HG03025 (cell line): ENCODE measurements around the gene JAKMIP1.
"Not testable (repeated sequence)": the region's sequence is repeated elsewhere in the genome, so short reads cannot be mapped to it uniquely, and the experiment has no call there.

Experiments used
- ATAC-seq: cut with Tn5 transposase; IDR thresholded peaks from one replicate; pipeline ENCODE4 v1.9.1; 2021; ENCODE audit warnings: mild to moderate bottlenecking, moderate library complexity; ENCODE audit not compliant: unreplicated experiment, low FRiP score

The JAKMIP1 gene

DNA sequence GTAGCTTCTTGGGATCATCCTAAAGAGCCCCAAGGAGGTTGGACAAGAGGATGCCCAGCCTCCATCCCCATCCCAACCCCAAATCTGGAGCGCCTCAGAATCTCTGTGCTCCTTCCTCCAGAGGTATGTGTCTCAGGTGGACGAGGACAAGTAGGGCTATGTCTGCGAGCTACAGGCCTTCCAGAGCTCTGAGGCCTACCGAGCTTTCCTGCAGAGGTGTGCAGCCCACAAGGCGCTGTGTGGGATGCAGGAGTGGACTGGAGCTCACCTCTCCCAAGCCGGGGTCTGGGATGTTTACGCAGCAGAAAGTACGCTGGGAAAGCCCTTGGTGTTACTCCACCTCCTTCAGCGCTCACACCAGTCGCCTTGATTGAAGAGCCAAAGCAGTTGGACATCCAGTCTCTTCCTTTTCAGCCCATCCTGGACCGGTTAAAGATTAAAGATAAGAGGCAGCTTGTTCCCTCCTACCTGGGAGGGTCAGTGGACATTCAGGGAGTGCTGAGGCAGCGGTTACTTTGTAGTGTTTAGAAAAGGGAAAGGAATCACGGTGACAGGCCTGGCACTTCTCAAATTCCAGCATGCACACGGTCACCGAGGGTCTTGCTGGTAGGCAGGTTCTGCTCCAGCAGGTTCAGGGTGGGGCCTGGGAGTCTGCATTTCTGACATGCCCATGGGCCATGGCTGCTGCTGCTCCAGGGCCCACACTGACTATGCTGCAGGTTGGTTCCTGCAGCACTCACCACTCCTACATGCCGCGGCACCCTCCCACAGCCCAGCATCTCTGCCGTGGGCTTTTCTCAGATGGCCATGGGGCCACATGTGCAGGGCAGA lies 29.5 kb upstream of the JAKMIP1 start:
- ATAC-seq: no peak

DNA sequence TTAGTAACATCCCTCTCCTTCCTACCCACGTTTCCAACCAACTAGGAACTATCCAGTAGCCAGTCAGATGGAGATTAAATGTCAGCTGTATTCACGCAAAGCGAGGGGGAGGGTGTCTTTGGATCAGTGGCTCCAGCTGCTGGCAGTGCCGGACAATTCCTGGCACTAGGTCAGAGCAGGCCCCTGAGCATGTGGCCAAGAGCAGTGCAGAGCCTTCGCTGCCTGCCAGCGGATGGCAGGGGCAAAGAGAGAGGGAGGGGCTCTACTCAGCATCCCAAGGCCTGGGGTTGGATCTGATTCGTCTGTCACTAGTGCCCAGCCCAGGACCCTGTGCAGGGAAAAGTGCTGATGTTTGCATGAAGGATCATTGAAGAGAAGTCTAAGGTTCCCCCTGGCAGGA lies 28.7 kb upstream of the JAKMIP1 start:
- ATAC-seq: no peak

DNA sequence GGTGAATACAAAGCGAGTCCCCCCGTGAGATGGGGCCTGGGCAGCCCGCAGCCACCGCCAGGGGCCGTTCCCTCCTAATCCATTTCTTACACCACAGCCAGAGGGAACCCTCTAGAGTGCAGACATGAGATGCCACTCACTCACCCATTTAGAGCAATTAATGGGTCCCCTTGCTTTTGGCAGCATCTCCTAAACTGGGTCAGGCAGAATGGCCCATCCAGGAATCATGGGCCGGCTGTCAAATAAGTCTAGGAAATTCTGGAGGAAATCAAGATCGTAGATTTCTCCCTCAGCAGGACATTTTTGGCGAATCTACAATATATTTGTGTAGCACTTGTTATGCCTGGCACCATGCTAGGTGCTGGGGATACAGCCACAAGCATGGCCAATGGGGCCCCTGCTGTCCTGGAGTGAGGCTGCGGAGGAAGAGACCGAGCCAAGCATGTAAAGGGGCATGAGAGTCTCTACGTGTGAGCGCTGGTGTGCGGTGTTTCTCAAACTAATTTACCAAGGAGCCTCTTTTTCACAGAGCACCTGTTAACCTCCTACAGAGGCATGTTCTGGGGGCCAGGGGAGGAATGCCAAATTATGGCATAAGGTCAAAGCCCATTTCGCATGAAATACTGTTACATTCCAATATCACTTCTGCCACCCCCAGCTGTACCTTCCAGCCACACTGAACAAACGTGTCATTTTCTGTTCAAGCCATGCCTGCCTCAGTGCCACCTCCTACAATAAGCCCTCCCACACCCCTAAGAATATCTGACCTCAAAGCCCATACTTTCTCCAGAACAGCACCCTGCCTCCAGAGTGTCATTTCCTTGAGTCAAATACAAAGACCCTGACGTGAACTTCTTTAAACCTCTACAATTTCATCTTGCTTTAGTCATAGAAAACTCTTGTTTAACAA lies 28.1 kb upstream of the JAKMIP1 start:
- ATAC-seq: no peak

DNA sequence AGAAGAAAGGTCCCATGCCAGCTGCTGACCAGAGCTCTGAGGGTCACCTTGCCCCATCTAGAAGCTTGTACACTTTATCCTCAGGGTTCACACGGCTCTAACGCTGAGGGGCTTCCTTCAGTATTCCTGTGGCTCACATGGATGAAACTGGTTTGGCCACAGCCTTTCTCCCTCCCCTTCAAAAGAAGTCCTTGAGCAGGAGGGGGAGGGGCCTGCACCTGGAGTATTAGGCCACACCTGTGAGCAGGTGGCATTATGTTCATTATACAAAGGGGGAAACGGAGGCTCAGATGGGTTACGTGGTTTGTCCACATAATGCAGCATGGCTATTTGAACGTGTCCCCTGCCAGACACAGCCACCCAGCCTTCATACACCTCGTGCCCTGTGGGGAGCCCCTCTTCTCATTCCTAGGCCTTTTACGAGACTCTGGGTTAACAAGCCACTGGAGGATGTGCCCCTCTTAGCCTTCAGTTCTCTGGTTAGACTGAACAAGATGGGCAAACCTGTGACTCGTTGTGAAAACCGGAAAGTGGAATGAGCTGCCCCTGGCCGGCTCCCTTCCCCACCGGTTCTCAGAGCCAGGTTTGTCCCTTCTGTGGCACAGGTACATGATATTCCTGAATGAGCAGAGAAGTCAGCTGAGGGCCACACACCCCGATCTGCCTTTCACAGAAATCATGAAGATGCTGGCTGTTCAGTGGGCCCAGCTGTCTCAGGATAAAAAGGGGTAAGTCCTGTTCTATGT lies 27.2 kb upstream of the JAKMIP1 start:
- ATAC-seq: no peak

DNA sequence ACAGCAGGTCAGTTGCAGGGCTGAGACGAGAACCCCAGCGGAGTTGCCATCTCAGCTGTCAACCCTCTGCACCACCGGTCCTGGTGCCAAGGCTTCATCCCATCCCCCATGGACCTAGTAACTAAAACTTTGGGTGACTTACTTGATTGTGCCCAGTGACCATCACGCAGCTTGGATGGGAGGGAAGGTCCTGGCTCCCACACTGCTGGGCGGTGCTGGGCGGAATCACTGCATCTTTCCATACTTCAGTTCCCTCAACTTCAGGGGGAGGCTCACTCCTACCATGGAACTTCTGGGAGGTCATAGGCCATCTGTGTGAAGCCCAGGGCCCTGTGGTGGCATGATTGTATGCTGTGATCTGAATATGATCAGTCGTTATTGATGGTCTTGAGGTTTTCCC lies 26.2 kb upstream of the JAKMIP1 start:
- ATAC-seq: no peak

DNA sequence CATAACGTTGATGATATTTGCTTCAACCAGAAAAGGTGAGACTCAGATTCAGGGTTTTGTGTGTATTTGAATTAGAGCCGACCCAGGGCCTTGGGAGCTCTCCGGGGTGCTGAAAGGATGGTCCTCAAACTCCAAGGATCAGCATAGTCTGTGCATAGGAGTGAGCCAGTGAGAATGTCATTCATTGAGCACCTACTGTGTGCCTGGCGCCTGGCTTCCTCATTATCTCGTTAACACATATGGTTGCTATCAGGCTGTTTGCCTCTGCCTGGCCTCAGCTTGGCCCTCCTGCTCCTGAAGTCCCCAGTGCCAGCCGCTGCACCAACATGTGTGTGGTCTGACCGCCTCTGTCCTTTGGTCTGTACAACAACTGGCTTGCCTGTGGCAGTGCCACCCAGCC lies 25.1 kb upstream of the JAKMIP1 start:
- ATAC-seq: no peak

DNA sequence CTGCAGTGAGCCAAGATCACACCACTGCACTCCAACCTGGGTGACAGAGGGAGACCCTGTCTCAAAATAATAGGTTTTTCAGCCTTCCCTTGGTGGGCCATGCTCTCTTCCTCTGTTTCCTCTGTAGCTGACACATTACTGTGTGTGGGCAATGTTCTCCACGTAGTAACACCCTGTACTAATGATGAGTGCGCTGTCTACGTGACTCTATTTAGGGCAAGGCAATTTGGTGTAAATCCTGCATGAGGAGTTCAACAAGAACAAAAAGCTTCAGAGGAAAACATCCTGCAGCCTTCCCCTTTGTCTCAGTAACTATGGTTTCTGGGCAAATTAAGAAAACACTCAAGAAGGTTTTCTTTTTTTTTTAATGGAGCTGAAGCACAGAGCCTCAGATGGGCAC lies 24.4 kb upstream of the JAKMIP1 start:
- no peak for ATAC-seq

DNA sequence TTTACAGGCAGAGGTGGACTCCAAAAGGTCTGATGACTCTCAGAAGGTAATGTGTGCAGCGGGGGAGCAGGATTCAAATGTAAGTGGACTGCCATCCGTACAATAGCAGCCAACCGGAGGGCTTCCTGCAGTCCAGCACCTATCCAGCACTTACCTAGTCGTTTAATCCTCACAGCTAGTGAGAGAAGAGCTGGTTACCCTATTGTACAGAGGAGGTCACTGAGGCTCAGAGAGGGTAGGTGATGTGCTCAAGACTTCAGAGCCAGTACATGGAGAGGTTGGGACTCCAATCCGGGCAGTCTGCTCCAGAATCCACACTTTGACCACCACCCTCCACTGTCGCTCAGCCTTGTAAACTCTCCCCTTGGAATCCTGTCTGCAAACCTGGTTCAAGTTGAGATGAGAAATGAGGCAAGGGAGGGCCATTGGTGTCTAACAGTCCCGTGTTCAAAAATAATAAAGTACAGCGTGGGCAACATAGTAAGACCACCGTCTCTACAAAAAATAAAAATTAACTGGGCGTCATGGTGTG lies 22.5 kb upstream of the JAKMIP1 start:
- ATAC-seq: no peak

DNA sequence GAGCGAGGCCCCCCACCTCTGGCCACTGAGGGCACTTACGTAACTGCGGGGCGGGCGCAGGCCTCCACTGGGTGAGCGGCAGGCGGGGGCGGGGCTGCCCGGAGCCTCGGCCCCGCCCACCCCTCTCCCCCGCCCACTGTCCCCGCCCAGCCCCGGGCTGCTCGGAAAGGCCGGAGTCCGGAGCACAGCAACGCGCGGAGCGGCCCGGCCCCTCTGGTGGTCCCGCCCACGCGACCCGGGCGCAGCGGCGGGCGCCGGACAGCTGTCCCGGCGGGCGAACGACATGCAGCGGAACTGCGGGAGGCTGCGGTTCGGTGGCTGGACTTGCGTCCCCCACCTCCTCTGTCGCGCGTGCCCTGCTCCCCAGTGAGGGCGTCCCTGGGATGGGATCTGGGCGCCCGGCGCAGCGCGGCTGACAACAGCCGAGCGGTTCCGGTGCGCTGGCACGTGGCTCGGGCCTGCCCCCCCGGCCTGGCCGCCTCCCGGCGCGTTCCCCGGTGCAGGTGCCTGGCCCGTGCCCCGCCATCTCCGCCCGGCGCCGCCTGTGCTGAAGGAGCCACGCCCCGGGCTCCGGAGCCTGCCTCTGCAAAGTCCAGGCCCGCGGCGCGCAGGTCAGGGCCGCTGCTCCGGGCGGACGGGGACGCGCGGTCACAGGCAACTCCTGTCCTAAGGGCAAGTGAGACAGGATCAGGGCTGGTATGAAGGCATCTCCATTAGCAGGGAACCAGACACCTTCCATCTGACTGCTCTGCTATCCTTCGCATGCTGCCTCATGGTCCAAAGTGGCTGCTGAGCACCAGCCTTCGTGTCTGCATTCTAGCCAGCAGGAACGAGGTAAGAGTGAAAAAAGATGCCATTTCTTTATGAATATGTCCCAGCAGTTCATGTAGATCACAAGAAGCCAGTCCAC lies 21.8 kb upstream of the JAKMIP1 start:
- no peak for ATAC-seq

DNA sequence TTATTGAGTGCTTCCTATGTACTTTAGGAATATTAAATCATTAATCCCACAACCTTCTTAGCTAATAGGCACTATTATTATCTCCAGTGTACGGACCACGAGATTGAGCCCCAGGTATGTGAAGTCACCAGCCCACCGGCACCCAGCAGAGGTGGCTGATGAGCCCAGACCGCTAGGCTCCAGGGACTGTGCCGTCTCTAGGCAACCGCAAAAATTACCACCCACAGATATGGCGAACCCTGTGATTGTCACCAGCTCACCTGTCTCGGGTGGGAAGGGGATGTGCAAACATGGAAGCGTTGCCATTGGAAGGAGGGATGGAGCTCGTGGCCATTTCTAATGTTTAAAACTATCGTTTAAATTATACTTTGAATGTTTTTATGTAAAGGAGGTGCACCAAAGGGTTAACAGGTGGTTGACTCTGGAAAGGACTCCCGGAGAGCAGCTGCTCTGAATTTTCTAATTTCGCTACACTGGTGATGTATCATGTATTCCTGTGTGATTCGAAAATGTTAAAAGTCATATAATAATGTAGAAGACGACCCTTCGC lies 21.0 kb upstream of the JAKMIP1 start:
- ATAC-seq: no peak

DNA sequence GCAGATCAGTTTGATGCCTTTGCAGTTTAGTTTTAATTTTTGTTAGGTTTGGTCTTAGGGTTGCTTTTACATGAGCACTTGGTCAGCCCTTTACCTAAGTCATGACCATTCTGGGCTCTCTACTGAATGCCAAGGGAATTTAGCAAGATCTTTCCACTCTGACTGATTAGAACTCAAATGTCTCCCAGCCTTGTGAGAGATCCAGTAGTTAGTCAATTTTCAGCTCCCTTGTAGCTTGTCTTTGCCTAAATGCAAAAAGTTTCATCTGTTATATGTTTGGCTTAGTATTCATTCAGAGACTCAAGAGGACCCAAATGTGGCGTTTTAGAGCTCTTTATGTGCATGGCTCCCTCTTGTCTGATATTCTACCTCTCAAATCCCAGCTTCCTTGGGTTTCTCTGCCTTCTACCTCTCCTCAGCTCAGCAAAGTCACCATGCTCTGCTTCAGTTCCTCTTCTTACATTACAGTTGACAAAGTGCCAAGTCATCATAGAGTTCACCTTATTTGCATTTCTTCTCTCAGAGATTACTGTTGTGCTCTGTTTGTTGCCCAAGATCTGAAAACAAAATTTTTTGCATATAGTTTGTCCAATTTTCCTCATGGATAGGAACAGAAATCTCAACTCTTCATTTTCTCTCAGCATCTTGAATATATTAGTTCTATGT lies 17.5 kb upstream of the JAKMIP1 start:
- ATAC-seq: peak; percentile 84

DNA sequence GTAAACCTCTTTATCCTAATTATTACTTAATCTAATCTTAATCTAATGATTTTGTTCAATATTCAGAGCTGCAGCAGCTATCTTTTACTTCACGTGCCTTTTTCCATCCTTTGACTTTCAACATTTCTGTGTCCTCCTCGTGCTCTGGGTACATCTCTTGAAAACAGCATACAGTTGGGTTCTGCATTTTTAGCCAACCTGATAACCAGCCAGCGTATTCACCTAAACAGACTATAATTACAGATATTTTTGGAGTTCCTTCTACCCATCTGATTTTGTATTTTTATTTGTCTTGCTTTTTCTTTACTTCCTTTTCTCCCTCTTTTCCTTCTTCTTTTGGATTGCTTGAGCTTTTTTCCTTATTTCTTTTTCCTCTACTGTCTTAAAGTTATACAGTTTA lies 16.2 kb upstream of the JAKMIP1 start:
- ATAC-seq: no peak

DNA sequence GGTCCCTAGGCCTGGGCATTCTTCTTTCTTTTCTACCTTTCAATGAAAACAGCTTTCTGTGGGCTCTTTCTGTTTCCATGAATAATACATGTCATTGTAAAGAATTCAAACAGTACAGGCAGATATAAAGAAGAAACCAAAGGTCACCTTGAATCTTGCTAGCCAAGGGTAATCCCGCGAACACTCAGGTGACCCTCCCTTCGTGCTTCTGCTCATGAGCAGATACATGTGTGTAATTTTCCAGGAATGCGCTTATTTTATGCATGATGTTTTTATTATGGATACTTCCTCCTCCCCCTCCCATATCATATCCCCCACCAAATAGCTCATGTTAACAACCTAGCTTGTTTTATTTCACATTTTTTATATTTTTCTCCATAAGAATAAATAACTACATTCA lies 9.6 kb upstream of the JAKMIP1 start:
- no peak for ATAC-seq

DNA sequence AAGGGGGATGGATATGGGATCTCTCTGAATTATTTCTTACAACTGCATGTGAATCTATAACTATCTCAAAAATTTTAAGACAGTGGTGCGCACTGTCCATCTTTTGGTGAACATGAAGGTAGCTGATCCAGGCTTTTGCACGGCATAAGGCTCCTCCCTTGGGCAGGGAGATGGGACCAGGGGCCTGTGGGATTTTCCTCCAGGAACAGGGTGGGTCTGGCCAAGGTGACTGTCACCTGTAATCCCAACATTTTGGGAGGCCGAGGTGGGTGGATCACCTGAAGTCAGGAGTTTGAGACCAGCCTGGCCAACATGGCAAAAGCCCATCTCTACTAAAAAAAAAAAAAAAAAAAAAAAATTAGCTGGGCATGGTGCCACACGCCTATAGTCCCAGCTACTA lies 8.9 kb upstream of the JAKMIP1 start:
- not testable (repeated sequence) for ATAC-seq

DNA sequence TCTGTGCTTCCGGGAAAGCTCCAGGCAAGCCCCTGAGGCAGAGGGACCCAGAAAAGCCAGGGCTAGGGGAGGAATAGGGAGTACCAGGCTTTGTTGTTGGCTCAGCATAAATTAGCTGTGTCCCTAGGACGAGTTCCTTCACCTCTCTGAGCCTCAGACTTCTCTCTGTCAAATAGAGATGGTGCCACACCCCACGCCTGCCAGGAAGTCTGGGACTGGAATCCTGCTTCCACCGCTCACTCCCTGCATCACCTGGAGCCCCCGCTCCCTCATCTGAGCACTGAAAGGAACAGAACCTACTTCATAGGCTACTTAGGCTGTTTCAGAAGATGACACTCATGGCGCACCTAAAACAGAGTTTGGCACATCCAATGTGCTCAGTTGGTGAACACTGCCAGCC lies 8.1 kb upstream of the JAKMIP1 start:
- ATAC-seq: no peak

DNA sequence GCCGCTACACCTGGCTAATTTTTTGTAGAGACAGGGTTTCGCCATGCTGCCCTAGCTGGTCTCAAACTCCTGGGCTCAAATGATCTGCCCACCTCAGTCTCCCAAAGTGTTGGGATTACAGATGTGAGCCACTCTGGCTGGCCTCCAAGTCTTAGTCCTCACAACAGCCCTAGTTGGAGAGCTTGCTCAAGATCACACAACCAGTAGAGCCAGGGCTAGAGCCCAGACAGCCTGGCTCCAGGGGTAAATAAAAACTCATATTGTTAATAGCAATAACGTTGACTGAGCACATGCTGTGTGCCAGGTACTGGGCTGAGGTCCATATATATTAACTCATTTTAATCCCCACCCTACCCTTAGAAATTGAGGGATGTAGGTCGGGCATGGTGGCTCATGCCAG lies 7.3 kb upstream of the JAKMIP1 start:
- no peak for ATAC-seq

DNA sequence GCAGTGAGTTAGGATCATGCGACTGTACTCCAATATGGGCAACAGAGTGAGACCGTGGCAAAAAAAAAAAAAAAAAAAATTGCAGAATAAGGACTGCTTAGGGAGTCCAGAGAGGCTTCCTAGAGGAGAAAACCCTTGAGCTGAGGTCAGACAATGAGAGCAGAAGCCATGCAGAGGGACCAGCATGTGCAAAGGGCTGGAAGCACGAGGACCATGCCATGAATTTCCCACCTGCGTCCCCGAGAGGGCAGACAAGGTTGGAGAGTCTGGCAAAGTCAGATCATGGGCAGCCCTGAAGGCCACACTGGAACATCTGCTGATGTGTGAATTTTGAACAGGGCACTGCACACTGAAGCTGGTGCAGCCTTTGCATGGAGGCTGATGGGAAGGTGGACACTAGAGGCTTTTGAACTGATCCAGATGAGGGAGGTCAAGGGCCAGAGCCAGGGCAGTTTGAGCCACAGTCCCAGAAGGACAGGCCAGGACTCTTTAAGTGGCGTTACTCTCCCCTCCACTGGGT lies 6.5 kb upstream of the JAKMIP1 start:
- no peak for ATAC-seq

DNA sequence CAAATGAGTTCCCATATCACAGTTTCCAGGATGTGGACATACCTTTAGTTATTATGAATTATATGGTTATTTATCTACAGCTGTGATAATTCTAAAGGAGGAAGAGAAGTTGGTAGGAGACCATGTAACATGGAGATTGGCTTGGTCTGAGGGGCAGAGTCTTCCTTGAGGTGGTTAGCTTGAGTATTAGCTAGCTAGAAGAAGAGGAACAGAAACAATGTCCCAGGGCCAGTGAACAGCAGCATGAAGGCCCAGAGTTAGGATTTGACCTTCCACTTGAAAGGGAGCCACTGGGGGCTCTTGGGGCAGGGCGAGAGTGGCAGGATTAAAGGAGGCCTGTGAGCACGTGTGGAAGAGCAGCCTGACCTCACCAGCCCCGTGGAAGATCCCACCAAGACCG lies 5.6 kb upstream of the JAKMIP1 start:
- no peak for ATAC-seq

DNA sequence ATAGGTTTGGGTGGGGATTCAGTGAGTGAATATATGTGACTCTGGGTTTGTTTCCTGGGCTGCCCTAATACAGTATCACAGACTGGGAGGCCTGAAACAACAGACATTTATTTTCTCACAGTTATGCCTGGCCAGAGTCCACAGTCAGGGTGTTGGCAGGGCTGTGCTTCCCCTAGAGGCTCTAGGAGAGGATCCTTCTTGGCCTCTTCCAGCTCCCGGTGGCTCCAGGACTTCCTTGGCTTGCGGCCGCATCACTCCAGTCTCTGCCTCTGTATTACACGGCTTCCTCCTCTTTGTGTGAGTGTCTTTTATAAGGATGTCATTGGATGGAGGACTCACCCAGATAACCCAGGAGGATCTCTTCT lies 5.2 kb upstream of the JAKMIP1 start:
- ATAC-seq: no peak
